HEK293T (cell line): Measurements from ENCODE around the gene SYCE1L.
A peak's percentile ranks its signal among the peaks of the same experiment; 100 is the strongest.
"Not testable (repeated sequence)": the region's sequence is repeated elsewhere in the genome, so short reads cannot be mapped to it uniquely, and the experiment has no call there.

Experiments
- CTCF ChIA-PET: fragments of 350-600 bp; formaldehyde crosslinking; extraction: SDS; loops from one replicate; lab custom pipeline; 2021; ENCODE audit warnings: antibody characterized with exemption, inconsistent platforms; lab: Yijun Ruan, JAX
- POLR2A ChIA-PET: fragments of 350-600 bp; formaldehyde crosslinking; extraction: SDS; loops from one replicate; lab custom pipeline; 2020; ENCODE audit warnings: antibody characterized with exemption, inconsistent platforms; lab: Yijun Ruan, JAX
- DNase-seq: peaks from one replicate; pipeline ENCODE4 v3.0.0; 2012; ENCODE audit warnings: mixed read lengths; ENCODE audit errors: extremely low spot score
- ARNT ChIP-seq: fragments of 450-650 bp; IDR thresholded peaks from 2 replicates; pipeline ENCODE4 v1.6.1; 2017; ENCODE audit warnings: mild to moderate bottlenecking
- BHLHE40 ChIP-seq: fragments of 450-650 bp; IDR thresholded peaks from 2 replicates; pipeline ENCODE4 v1.6.1; 2016; ENCODE audit warnings: mild to moderate bottlenecking, moderate library complexity, borderline replicate concordance
- CTBP1 ChIP-seq: fragments of 450-650 bp; IDR thresholded peaks from 2 replicates; pipeline ENCODE4 v1.6.1; 2016; ENCODE audit warnings: borderline replicate concordance
- ELF4 ChIP-seq: fragments of 450-650 bp; IDR thresholded peaks from 2 replicates; pipeline ENCODE4 v1.6.1; 2017; ENCODE audit warnings: antibody characterized with exemption
- FOXA1 ChIP-seq: fragments of 450-650 bp; IDR thresholded peaks from 2 replicates; pipeline ENCODE4 v1.6.1; 2016; ENCODE audit warnings: mild to moderate bottlenecking
- FOXK2 ChIP-seq: fragments of 450-650 bp; IDR thresholded peaks from 2 replicates; pipeline ENCODE4 v1.6.1; 2016; ENCODE audit warnings: mild to moderate bottlenecking
- FOXM1 ChIP-seq: fragments of 450-650 bp; IDR thresholded peaks from 2 replicates; pipeline ENCODE4 v1.6.1; 2017; ENCODE audit warnings: mild to moderate bottlenecking, borderline replicate concordance
- HDGF ChIP-seq: fragments of 450-650 bp; IDR thresholded peaks from 2 replicates; pipeline ENCODE4 v1.6.1; 2017; ENCODE audit warnings: antibody characterized with exemption, borderline replicate concordance
- L3MBTL2 ChIP-seq: fragments of 450-650 bp; conservative IDR thresholded peaks from 2 replicates; pipeline ENCODE4 v1.6.1; 2016; ENCODE audit warnings: mild to moderate bottlenecking
- LEF1 ChIP-seq: fragments of 450-650 bp; IDR thresholded peaks from 2 replicates; pipeline ENCODE4 v1.6.1; 2017; ENCODE audit warnings: mild to moderate bottlenecking, borderline replicate concordance
- NFRKB ChIP-seq: fragments of 450-650 bp; IDR thresholded peaks from 2 replicates; pipeline ENCODE4 v1.6.1; 2016; ENCODE audit warnings: mild to moderate bottlenecking, moderate library complexity
- PKNOX1 ChIP-seq: fragments of 450-650 bp; IDR thresholded peaks from 2 replicates; pipeline ENCODE4 v1.6.1; 2016
- SP1 ChIP-seq: fragments of 450-650 bp; IDR thresholded peaks from 2 replicates; pipeline ENCODE4 v1.6.1; 2017
- SUZ12 ChIP-seq: fragments of 450-650 bp; IDR thresholded peaks from 2 replicates; pipeline ENCODE4 v1.6.1; 2016; ENCODE audit warnings: mild to moderate bottlenecking
- TARDBP ChIP-seq: fragments of 450-650 bp; IDR thresholded peaks from 2 replicates; pipeline ENCODE4 v1.6.1; 2016
- ZNF384 ChIP-seq: fragments of 450-650 bp; IDR thresholded peaks from 2 replicates; pipeline ENCODE4 v1.6.1; 2016

Gene SYCE1L

GRCh38 chr16:77169650-77170236 is 29.5 kb upstream of the SYCE1L start:
- peak; percentile 50 for DNase-seq
- TF ChIP-seq NFRKB (no peak), FOXK2 (no peak), HDGF (no peak), FOXA1 (no peak), SP1 (no peak)
- ChIA-PET POLR2A (no interaction called here), CTCF (interaction anchor here (0.6 to 2.0 kb wide), 6 partner anchors 10 to 1389 kb away, joined by 3 to 6 read pairs (median 3); no protein-coding TSS in a partner anchor)

GRCh38 chr16:77170805-77171204 is 28.4 kb upstream of the SYCE1L start:
- TF ChIP-seq FOXA1 (no peak), HDGF (no peak), CTBP1 (no peak), FOXK2 (no peak), NFRKB (no peak), PKNOX1 (no peak), SUZ12 (no peak), TARDBP (no peak), BHLHE40 (no peak), SP1 (no peak), ELF4 (no peak), L3MBTL2 (no peak), ZNF384 (no peak), LEF1 (no peak), FOXM1 (no peak), ARNT (no peak)
- no peak for DNase-seq
- CTCF ChIA-PET, result interaction anchor here (0.6 to 2.0 kb wide), 6 partner anchors 11 to 1390 kb away, joined by 3 to 6 read pairs (median 4); no protein-coding TSS in a partner anchor
- POLR2A ChIA-PET, result no interaction called here

DNA sequence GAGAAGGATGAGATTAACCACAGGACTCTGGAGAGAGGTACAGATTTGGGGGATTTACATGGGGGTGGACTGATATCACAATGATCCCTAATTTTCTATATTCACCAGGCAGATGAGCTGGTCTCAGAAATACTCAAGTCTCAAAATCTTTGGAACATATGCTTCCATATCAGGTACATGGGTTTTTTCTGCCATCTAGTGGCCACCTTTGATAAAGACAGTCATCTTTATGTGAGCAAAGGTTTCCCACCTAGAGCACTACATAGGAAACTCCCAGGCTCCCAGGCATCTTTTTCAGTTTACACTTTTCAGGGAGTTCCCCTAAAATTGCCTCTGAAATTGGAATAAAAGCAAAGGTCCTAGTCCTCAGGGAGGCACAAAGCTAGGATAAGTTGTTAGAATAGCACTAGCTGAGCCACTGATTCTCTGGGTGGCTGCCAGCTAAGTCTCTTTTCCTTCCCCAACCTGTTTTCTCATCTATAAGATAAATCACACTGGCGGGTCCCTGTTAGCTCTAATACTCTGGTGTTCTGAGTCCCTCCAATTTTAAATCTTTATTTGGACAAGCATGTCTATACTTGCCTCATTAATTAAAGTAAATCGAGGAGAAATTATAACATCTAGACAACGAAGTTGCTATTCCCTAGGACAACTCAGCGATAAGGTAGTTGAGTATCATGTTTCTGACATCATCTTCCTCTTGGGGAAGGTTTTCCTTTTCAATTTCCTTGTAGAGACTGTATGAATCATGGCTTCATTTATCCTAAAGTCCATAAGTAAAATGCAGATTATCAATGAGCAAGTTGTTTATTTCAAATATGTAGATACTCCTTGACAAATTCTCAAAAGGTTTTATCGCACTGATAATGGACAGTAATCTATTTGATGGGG is 27.2 kb upstream of the SYCE1L start:
- CTCF ChIA-PET, result interaction anchor here (0.6 to 2.0 kb wide), 5 partner anchors 11 to 891 kb away, joined by 3 to 6 read pairs (median 3); no protein-coding TSS in a partner anchor
- DNase-seq, result peak; percentile 57

GRCh38 chr16:77172951-77173350 is 26.3 kb upstream of the SYCE1L start:
- TF ChIP-seq FOXM1, result no peak
- no peak for TF ChIP-seq ELF4
- no peak for TF ChIP-seq NFRKB
- no peak for TF ChIP-seq CTBP1
- no peak for TF ChIP-seq BHLHE40
- DNase-seq, result no peak
- ChIA-PET POLR2A (no interaction called here), CTCF (no interaction called here)

More for the DNA sequence above, 27.2 kb upstream of the SYCE1L start:
- POLR2A ChIA-PET, result interaction anchor here (1.0 kb wide), 1 partner anchor 19 kb away, joined by 3 read pairs; the partner anchor contains the start of gene MON1B
- TF ChIP-seq ARNT (no peak), PKNOX1 (no peak), L3MBTL2 (no peak), TARDBP (no peak), FOXM1 (no peak), FOXK2 (no peak), LEF1 (no peak), ELF4 (no peak), BHLHE40 (no peak), SP1 (no peak), FOXA1 (no peak), HDGF (no peak), ZNF384 (no peak), NFRKB (no peak), SUZ12 (no peak), CTBP1 (no peak)

GRCh38 chr16:77183137-77183536 is 16.1 kb upstream of the SYCE1L start:
- POLR2A ChIA-PET, result no interaction called here
- CTCF ChIA-PET, result interaction anchor here (1.6 kb wide), 1 partner anchor 13 kb away, joined by 3 read pairs; no protein-coding TSS in a partner anchor
- DNase-seq, result no peak
- TF ChIP-seq BHLHE40 (no peak), HDGF (no peak), ELF4 (no peak), SP1 (no peak), L3MBTL2 (no peak), NFRKB (no peak), LEF1 (no peak), CTBP1 (no peak), TARDBP (no peak), PKNOX1 (no peak), ZNF384 (no peak)

DNA sequence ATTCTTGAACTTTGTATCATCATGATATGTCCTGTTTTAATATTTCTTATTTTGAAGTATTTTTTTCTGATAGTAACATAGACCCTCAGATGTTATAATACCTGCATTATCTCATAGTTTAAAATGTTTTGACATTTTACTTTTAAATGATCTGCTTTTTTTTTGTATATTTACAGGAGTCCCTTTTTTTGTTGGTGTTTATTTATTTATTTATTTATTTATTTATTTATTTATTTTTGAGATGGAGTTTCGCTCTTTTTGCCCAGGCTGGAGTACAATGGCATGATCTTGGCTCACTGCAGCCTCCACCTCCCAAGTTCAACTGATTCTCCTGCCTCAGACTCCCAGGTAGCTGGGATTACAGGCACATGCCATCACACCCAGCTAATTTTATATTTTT is 12.9 kb upstream of the SYCE1L start:
- POLR2A ChIA-PET, DNase-seq, CTCF ChIA-PET: not testable (repeated sequence)
